Body of pancreas (tissue), 4 donors: Measurements from ENCODE around the gene CSTB. TPM values are rescaled to one million over a fixed set of nuclear protein-coding genes. Genes with fewer than 3 reads are reported as not detected.

Experiments
- ATAC-seq: fragments of 150-250 bp; one replicate; pipeline ENCODE4 v1.9.1; 2016
- DNase-seq, 4 donors: peaks; one replicate each; pipeline ENCODE4 v3.0.0-alpha.2; 2019
- H3K27ac ChIP-seq, 4 donors: fragments of 200-600 bp; sonication (generic); 1 replicate in 3 of 4; 2 replicates in 1 of 4; pipeline versions ENCODE4 v1.5.1 to v1.6.1; 2016 to 2019; ENCODE audit warnings: mild to moderate bottlenecking in 1 of 4, mixed read lengths in 1 of 4, moderate library complexity in 1 of 4
- H3K27me3 ChIP-seq, 2 donors: fragments of 200-600 bp; sonication (generic); one replicate each; pipeline ENCODE4 v1.6.0; 2016; ENCODE audit warnings: mild to moderate bottlenecking in 1 of 2
- H3K36me3 ChIP-seq, 2 donors: fragments of 200-600 bp; sonication (generic); replicated peaks in 1 of 2; 2 replicates each; pipeline ENCODE4 v1.5.1; 2016; ENCODE audit warnings: low read depth in 2 of 2; ENCODE audit not compliant: insufficient read depth in 1 of 2
- H3K4me1 ChIP-seq: fragments of 200-600 bp; sonication (generic); one replicate; pipeline ENCODE4 v1.6.0; 2016
- H3K4me3 ChIP-seq, 2 donors: fragments of 200-600 bp; sonication (generic); 1 replicate in 1 of 2; 2 replicates in 1 of 2; pipeline ENCODE4 v1.5.1; 2016 to 2019
- H3K9me3 ChIP-seq, 3 donors: fragments of 200-600 bp; sonication (generic); 1 replicate in 2 of 3; 2 replicates in 1 of 3; pipeline ENCODE4 v1.5.1; 2016
- POLR2A ChIP-seq, 3 donors: fragments of 450-650 bp; IDR thresholded peaks; one replicate each; pipeline ENCODE4 v1.6.1; 2016; ENCODE audit warnings: antibody characterized with exemption in 3 of 3, mild to moderate bottlenecking in 2 of 3
- WGBS, 2 donors: methylation state at CpG; one replicate each; pipeline ENCODE4 v1.1.5; 2017; 5-methylcytosine and 5-hydroxymethylcytosine counted together
- intact Hi-C: fragments of 100-400 bp; cut with DNase I; formaldehyde crosslinking; loops from one replicate; pipeline ENCODE4 v1.15.1; 2023
- total RNA-seq, 2 donors: library from RNA; depleted of rRNA; stranded (reverse); fragments of >200 nt; gene quantifications; one replicate each; pipeline ENCODE4 v1.1.0, GENCODE V29; 2016
- TF ChIP-seq, protein P1 (sequence below), 7 experiments: fragments of 450-650 bp in 4 of 7; fragments of 200-600 bp in 3 of 7; sonication (generic) in 3 of 7; IDR thresholded peaks; one replicate each; pipeline ENCODE4 v1.5.1; 2016 to 2019; ENCODE audit warnings: antibody characterized with exemption in 7 of 7

Gene CSTB
- total RNA-seq, 2 donors from 2014 or later, result 8.6 to 11.9 TPM

DNA sequence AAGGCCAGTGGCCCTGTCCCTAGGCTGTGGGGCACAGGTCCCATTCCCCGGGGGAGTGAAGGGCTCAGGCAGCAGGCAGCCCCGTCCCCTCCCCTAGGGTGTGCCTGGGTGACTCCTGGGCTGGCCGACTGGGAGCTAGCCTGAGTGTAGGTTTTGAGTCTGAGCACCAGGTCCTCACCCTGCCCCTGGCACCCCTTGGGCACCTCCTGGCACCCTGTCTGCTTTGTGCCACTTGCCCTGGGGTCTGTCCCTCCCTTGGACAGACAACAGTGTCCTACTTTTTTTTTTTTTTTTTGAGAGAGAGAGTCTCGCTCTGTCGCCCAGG is 37.5 kb upstream of the CSTB start:
- intact Hi-C loops, result no loop called here
- 89 to 100% methylated on average over 2 to 5 of the region's 5 CpGs for WGBS, 2 donors
- ATAC-seq, result no peak

DNA sequence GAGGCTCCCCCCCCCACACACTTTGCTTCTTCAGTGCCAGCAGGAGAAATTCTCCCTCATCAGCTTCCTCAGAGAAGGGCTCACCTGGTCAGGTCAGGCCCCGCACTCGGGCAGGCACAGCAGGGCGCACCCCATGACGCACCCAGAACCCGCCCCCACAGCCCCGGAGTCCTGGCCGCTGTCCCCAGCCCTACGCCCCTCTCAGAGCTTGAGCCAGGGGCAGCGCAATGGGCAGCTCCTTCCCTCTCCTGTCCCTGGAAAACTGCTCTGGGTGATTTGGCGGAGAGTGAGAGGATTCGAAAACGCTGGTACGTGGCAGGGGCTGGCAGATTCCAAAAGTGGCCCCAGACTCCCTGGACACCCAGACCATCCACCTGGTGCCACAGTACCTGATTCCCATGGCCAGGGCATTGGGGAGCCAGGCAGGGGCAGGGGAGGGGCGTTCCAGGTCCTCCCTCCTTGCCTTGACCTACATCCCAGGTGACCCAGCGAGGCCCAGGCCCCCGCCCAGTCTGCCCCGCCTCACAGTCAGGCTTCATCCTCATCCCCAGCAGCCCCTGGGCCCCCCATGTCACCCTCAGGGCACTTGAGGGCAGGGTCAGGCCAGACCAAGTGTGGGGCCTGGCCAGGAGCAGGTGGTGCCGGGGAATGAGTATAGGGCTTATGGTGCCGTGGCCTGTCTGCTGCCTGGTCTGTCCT is 37.0 kb upstream of the CSTB start:
- Histone ChIP-seq H3K9me3 (no peaks in the 10 kb centered on the region), H3K27ac (no peak overlapping the region), H3K27me3 (no peaks in the 10 kb centered on the region), H3K4me3 (no peak overlapping the region), H3K36me3 (no peaks in the 10 kb centered on the region), H3K4me1 (peaks cover 15% of the 10 kb centered on the region)
- WGBS, 2 donors, result 83 to 100% methylated on average over 2 to 19 of the region's 19 CpGs
- intact Hi-C loops, result no loop called here
- DNase-seq (no peak), ATAC-seq (no peak)
- TF ChIP-seq POLR2A (IDR thresholded peaks at IDR 0.05), result no peak
- TF ChIP-seq, protein P1, sequence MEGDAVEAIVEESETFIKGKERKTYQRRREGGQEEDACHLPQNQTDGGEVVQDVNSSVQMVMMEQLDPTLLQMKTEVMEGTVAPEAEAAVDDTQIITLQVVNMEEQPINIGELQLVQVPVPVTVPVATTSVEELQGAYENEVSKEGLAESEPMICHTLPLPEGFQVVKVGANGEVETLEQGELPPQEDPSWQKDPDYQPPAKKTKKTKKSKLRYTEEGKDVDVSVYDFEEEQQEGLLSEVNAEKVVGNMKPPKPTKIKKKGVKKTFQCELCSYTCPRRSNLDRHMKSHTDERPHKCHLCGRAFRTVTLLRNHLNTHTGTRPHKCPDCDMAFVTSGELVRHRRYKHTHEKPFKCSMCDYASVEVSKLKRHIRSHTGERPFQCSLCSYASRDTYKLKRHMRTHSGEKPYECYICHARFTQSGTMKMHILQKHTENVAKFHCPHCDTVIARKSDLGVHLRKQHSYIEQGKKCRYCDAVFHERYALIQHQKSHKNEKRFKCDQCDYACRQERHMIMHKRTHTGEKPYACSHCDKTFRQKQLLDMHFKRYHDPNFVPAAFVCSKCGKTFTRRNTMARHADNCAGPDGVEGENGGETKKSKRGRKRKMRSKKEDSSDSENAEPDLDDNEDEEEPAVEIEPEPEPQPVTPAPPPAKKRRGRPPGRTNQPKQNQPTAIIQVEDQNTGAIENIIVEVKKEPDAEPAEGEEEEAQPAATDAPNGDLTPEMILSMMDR (IDR thresholded peaks at IDR 0.05), result no peak

More for the DNA sequence above, 37.5 kb upstream of the CSTB start:
- TF ChIP-seq POLR2A (IDR thresholded peaks at IDR 0.05), result no peak
- TF ChIP-seq, protein P1 (IDR thresholded peaks at IDR 0.05), result no peak
- Histone ChIP-seq H3K36me3 (no peaks in the 10 kb centered on the region), H3K4me1 (peaks cover 15% of the 10 kb centered on the region), H3K9me3 (peaks cover 0 to 2% (median 0%) of the 10 kb centered on the region in 3 donors), H3K4me3 (no peak overlapping the region), H3K27me3 (no peaks in the 10 kb centered on the region), H3K27ac (no peak overlapping the region)
- no peak for DNase-seq

GRCh38 chr21:43812139-43812821 is 36.2 kb upstream of the CSTB start:
- DNase-seq, result no peak
- Histone ChIP-seq H3K9me3 (no peaks in the 10 kb centered on the region), H3K36me3 (no peaks in the 10 kb centered on the region), H3K4me1 (peaks cover 15% of the 10 kb centered on the region), H3K4me3 (no peak overlapping the region), H3K27me3 (no peaks in the 10 kb centered on the region), H3K27ac (no peak overlapping the region)
- ATAC-seq, result no peak
- intact Hi-C loops, result no loop called here
- 47 to 73% methylated on average over 22 to 27 of the region's 27 CpGs for WGBS, 2 donors
- TF ChIP-seq, protein P1 (IDR thresholded peaks at IDR 0.05), result no peak
- TF ChIP-seq POLR2A (IDR thresholded peaks at IDR 0.05), result no peak

- DNase-seq (no peak), ATAC-seq (peak; percentile 10)
- H3K27ac ChIP-seq, result no peak overlapping the region
- 65 to 89% methylated on average over 11 to 23 of the region's 24 CpGs for WGBS, 2 donors
- peaks cover 15% of the 10 kb centered on the region for H3K4me1 ChIP-seq
- H3K27me3 ChIP-seq, result no peaks in the 10 kb centered on the region
- H3K36me3 ChIP-seq, result no peaks in the 10 kb centered on the region
- TF ChIP-seq, protein P1 (IDR thresholded peaks at IDR 0.05), result no peak
- no peak for TF ChIP-seq POLR2A (IDR thresholded peaks at IDR 0.05)
- intact Hi-C loops, result no loop called here
- no peak overlapping the region for H3K4me3 ChIP-seq
- H3K9me3 ChIP-seq, result no peaks in the 10 kb centered on the region
Measured at GRCh38 chr21:43811262-43812105, 35.4 kb upstream of the CSTB start.
